ENCODE data around the gene UBQLN1. TPM values are rescaled to one million over a fixed set of nuclear protein-coding genes. Genes with fewer than 3 reads are reported as not detected.

UBQLN1 gene
- total and polyA plus RNA-seq, 7 experiments from 2014 or later: 71.8 to 139 (median 111) TPM

DNA sequence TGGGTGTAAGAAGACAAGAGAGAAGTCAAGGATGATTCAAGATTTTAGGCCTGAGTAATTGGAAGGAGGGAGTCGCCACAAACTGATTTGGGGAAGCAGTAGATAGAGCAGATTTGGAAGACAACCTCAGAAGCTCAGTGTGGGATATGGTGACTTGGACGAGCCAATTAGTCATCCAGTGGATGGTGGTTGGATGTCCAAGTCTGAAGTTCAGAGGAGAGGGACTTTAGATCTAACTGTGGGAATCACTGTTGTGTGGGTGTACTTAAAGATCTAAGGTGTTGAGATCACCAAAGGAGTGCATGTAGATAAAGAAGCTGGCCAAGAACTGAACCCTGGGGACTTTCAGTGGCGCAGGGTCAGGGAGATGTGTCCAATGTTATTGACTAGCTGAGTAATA lies 82.6 kb downstream of the UBQLN1 start:
- ChIA-PET CTCF (interaction anchor here (2.5 kb wide), 1 partner anchor 24 kb away, joined by 9 read pairs; no protein-coding TSS in a partner anchor), POLR2A (interaction anchor here (1.5 to 5.5 kb wide), 3 partner anchors 13 to 83 kb away, joined by 6 to 44 read pairs (median 7); partner anchors contain the start of gene UBQLN1)
- H3K4me1 Mint-ChIP-seq: peaks cover 22 to 54% (median 30%) of the 10 kb centered on the region in 7 donors
- intact Hi-C loops (cut with micrococcal nuclease): loop anchor here in 1 of 2 donors (10.0 kb wide), 1 partner anchor 690 kb away; no protein-coding TSS in a partner anchor
- DNase-seq (no peak), ATAC-seq (no peak)
- H3K4me3 Mint-ChIP-seq: peak overlapping the region in 4 of 10 donors; percentile 0 to 10 (median 2)
- no peaks in the 10 kb centered on the region for H3K9me3 Mint-ChIP-seq
- no peak overlapping the region for H3K4me3 ChIP-seq (ENCODE audit: low read length)
- H3K27ac ChIP-seq (ENCODE audit: low read depth, low read length): no peak overlapping the region
- no peaks in the 10 kb centered on the region for H3K27me3 ChIP-seq (ENCODE audit: control insufficient read depth in 2 of 2, insufficient read depth in 2 of 2, low read length in 2 of 2)
- H3K4me1 ChIP-seq (ENCODE audit: control insufficient read depth in 2 of 2, insufficient read depth in 2 of 2, low read length in 2 of 2): peaks cover 8 to 11% of the 10 kb centered on the region in 2 donors
- peak overlapping the region in 7 of 9 donors; percentile 13 to 98 (median 60) for H3K27ac Mint-ChIP-seq
- peaks cover 0 to 8% (median 4%) of the 10 kb centered on the region in 3 experiments for H3K36me3 ChIP-seq (ENCODE audit: control insufficient read depth in 2 of 3, insufficient read depth in 3 of 3, low read length in 3 of 3)
- H3K36me3 Mint-ChIP-seq: peaks cover 0 to 16% (median 3%) of the 10 kb centered on the region in 5 donors
- peaks cover 0 to 7% (median 0%) of the 10 kb centered on the region in 5 donors for H3K27me3 Mint-ChIP-seq
- H3K9me3 ChIP-seq (ENCODE audit: control insufficient read depth in 2 of 3, low read length in 3 of 3): no peaks in the 10 kb centered on the region

DNA sequence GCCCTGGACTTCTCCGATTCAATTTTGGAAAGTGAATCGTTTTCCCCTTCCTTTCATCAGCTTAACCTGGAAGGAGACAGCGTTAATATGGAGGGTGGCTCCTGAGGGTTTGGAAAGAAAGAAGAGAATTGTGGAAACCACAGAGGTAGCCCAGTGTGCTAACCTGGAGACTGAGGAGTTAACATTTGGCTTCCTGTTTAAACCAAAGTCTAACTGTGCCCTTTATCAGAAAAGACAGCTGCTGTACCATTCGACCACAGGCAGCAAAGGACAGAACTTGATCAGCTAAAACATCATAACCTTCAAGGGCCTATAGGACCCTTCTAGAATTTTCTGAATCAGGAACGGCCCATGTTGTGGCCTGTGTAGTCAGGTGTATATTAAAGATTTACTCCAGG lies 84.1 kb downstream of the UBQLN1 start:
- Histone ChIP-seq H3K27me3 (ENCODE audit: control insufficient read depth in 2 of 2, insufficient read depth in 2 of 2, low read length in 2 of 2) (no peaks in the 10 kb centered on the region), H3K36me3 (ENCODE audit: control insufficient read depth in 2 of 3, insufficient read depth in 3 of 3, low read length in 3 of 3) (peaks cover 0 to 4% (median 0%) of the 10 kb centered on the region in 3 experiments), H3K9me3 (ENCODE audit: control insufficient read depth in 2 of 3, low read length in 3 of 3) (no peaks in the 10 kb centered on the region), H3K27ac (ENCODE audit: low read depth, low read length) (peak overlapping the region; percentile 83), H3K4me1 (ENCODE audit: control insufficient read depth in 2 of 2, insufficient read depth in 2 of 2, low read length in 2 of 2) (peaks cover 8 to 11% of the 10 kb centered on the region in 2 donors), H3K4me3 (ENCODE audit: low read length) (peak overlapping the region; percentile 59)
- Mint-ChIP-seq H3K9me3 (no peaks in the 10 kb centered on the region), H3K36me3 (peaks cover 0 to 9% (median 0%) of the 10 kb centered on the region in 5 donors), H3K4me1 (peaks cover 21 to 51% (median 30%) of the 10 kb centered on the region in 7 donors), H3K27ac (peak overlapping the region; percentile 74 to 98 (median 93)), H3K27me3 (peaks cover 0 to 13% (median 0%) of the 10 kb centered on the region in 5 donors), H3K4me3 (peak overlapping the region; percentile 81 to 96 (median 96))
- CTCF ChIA-PET: interaction anchor here (0.9 to 2.5 kb wide), 2 partner anchors 25 to 84 kb away, joined by 4 to 9 read pairs; partner anchors contain the start of gene UBQLN1
- POLR2A ChIA-PET: interaction anchor here (0.6 to 5.5 kb wide), 10 partner anchors 9 to 357 kb away, joined by 3 to 44 read pairs (median 6); partner anchors contain the start of genes HNRNPK, KIF27, RMI1 and UBQLN1
- ATAC-seq (peak; percentile 38), DNase-seq (peak in 3 of 9 donors; percentile 10 to 29 (median 15))
- intact Hi-C loops (cut with micrococcal nuclease): loop anchor here (1.0 to 10.0 kb wide), 11 partner anchors 8 to 694 kb away; partner anchors contain the start of genes GKAP1 (in 2 of the 2), HNRNPK (in 2 of the 2), KIF27 (in 2 of the 2) and RMI1 (in 2 of the 2)

DNA sequence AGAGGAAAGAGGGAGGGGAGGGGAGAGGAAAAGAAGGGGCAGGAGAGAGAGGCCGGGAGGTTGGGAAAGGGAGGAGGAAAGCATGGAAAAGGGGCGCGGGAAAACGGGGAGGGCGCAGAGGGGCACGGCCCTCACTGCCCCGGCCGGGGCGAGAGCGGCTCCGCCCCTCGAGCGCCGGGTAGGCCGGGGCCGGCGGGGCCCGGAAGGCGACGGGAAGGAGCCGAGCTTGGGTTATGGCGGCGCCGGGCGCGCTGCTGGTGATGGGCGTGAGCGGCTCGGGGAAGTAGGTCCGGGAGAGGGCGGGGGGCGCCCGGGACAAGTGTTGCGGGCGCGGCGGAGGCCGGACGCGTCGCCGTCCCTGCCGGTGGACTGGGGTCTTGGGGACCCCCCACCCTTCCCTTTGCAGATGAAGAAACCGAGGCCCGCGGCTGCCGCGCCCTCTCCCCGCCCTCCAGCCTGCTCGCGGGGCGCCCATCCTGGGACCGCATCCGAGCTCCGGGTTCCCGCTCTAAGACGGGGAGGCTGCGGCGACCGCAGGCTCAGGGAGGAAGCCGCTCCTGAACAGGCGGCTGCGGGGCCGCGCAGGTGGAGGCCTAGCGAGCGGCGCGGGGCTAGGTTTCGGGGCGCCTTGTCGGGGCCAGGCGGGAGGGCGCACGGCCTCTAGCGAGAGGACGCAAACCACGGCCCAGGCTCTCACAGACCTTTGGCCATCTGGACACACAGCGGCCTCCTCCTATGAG lies 84.6 kb downstream of the UBQLN1 start, which contains the start of gene IDNK:
IDNK (plus strand) TSS at position 205 of the 740 bp plus-strand sequence; CDS start at position 234, 29 bp downstream.
- Histone ChIP-seq H3K9me3 (ENCODE audit: control insufficient read depth in 2 of 3, low read length in 3 of 3) (no peaks in the 10 kb centered on the region), H3K36me3 (ENCODE audit: control insufficient read depth in 2 of 3, insufficient read depth in 3 of 3, low read length in 3 of 3) (peaks cover 0 to 4% (median 0%) of the 10 kb centered on the region in 3 experiments), H3K4me1 (ENCODE audit: control insufficient read depth in 2 of 2, insufficient read depth in 2 of 2, low read length in 2 of 2) (peaks cover 8 to 11% of the 10 kb centered on the region in 2 donors), H3K4me3 (ENCODE audit: low read length) (peak within 1 kb of the TSS; percentile 59), H3K27ac (ENCODE audit: low read depth, low read length) (peak within 1 kb of the TSS; percentile 83), H3K27me3 (ENCODE audit: control insufficient read depth in 2 of 2, insufficient read depth in 2 of 2, low read length in 2 of 2) (no peaks in the 10 kb centered on the region)
- peaks cover 0 to 14% (median 0%) of the 10 kb centered on the region in 5 donors for H3K27me3 Mint-ChIP-seq
- peaks cover 21 to 51% (median 30%) of the 10 kb centered on the region in 7 donors for H3K4me1 Mint-ChIP-seq
- ChIA-PET POLR2A (interaction anchor here (0.6 to 5.5 kb wide), 8 partner anchors 10 to 357 kb away, joined by 3 to 44 read pairs (median 6); partner anchors contain the start of genes HNRNPK, KIF27, RMI1 and UBQLN1), CTCF (interaction anchor here (0.9 to 2.5 kb wide), 2 partner anchors 26 to 85 kb away, joined by 4 to 9 read pairs; partner anchors contain the start of gene UBQLN1)
- no peaks in the 10 kb centered on the region for H3K9me3 Mint-ChIP-seq
- intact Hi-C loops (cut with micrococcal nuclease): loop anchor here (1.0 to 10.0 kb wide), 11 partner anchors 8 to 694 kb away; partner anchors contain the start of genes GKAP1 (in 2 of the 2), HNRNPK (in 2 of the 2), KIF27 (in 2 of the 2) and RMI1 (in 2 of the 2)
- H3K36me3 Mint-ChIP-seq: peaks cover 0 to 8% (median 0%) of the 10 kb centered on the region in 5 donors
- DNase-seq (peak; percentile 52 to 76 (median 64)), ATAC-seq (peak; percentile 90)
- H3K4me3 Mint-ChIP-seq: peak within 1 kb of the TSS; percentile 90 to 96 (median 96)
- peak within 1 kb of the TSS; percentile 74 to 98 (median 96) for H3K27ac Mint-ChIP-seq

DNA sequence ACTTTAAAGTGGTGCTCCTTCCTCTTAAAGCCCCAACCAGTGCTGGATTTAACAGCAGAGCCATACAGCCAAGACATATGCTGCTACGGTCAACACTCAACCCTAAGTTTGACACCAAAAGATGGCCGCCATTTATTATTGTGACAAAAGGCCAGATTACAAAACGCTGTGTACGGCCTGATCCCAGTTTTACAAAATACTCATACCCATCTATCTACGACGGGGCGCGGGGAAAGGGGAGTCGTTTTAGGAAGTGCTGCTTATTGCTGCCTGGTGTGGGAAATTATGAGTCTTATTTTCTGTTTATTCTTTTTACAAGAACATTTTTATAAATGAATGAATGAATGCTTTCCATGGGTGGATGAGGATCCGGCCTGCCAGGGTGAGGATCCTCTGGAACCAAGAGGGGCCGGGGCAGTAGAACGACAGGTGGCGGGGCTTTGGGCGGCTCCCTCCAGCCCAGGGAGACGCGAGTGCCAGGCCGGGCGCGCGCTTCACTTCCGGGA lies 85.3 kb downstream of the UBQLN1 start:
- Mint-ChIP-seq H3K9me3 (no peaks in the 10 kb centered on the region), H3K27me3 (peaks cover 0 to 17% (median 0%) of the 10 kb centered on the region in 5 donors), H3K4me3 (peak overlapping the region; percentile 90 to 96 (median 96)), H3K27ac (peak overlapping the region; percentile 74 to 98 (median 96)), H3K36me3 (peaks cover 0 to 8% (median 0%) of the 10 kb centered on the region in 5 donors), H3K4me1 (peaks cover 21 to 51% (median 30%) of the 10 kb centered on the region in 7 donors)
- Histone ChIP-seq H3K4me1 (ENCODE audit: control insufficient read depth in 2 of 2, insufficient read depth in 2 of 2, low read length in 2 of 2) (peaks cover 8 to 11% of the 10 kb centered on the region in 2 donors), H3K36me3 (ENCODE audit: control insufficient read depth in 2 of 3, insufficient read depth in 3 of 3, low read length in 3 of 3) (peaks cover 0 to 4% (median 0%) of the 10 kb centered on the region in 3 experiments), H3K9me3 (ENCODE audit: control insufficient read depth in 2 of 3, low read length in 3 of 3) (no peaks in the 10 kb centered on the region), H3K27me3 (ENCODE audit: control insufficient read depth in 2 of 2, insufficient read depth in 2 of 2, low read length in 2 of 2) (no peaks in the 10 kb centered on the region), H3K27ac (ENCODE audit: low read depth, low read length) (peak overlapping the region; percentile 83), H3K4me3 (ENCODE audit: low read length) (peak overlapping the region; percentile 59)
- DNase-seq (peak in 1 of 9 donors; percentile 3), ATAC-seq (peak; percentile 65)
- ChIA-PET POLR2A (interaction anchor here (1.5 to 5.5 kb wide), 6 partner anchors 10 to 358 kb away, joined by 3 to 44 read pairs (median 8); partner anchors contain the start of genes HNRNPK, KIF27, RMI1 and UBQLN1), CTCF (interaction anchor here (2.5 kb wide), 1 partner anchor 27 kb away, joined by 9 read pairs; no protein-coding TSS in a partner anchor)
- intact Hi-C loops (cut with micrococcal nuclease): loop anchor here (2.0 to 10.0 kb wide), 5 partner anchors 194 to 695 kb away; partner anchors contain the start of genes GKAP1 (in 2 of the 2), HNRNPK (in 1 of the 2) and RMI1 (in 1 of the 2)

- CTCF ChIA-PET: interaction anchor here (0.6 to 2.9 kb wide), 17 partner anchors 9 to 306 kb away, joined by 3 to 34 read pairs (median 4); partner anchors contain the start of gene UBQLN1
- H3K36me3 Mint-ChIP-seq: peaks cover 0 to 8% (median 0%) of the 10 kb centered on the region in 5 donors
- ATAC-seq: peak; percentile 23
These were observed 86.7 kb downstream of the UBQLN1 start for GRCh38 chr9:83620841-83621636.

More at GRCh38 chr9:83620841-83621636, 86.7 kb downstream of the UBQLN1 start:
- intact Hi-C loops (cut with micrococcal nuclease): loop anchor here (1.0 to 10.0 kb wide), 6 partner anchors 28 to 696 kb away; partner anchors contain the start of gene GKAP1 (in 1 of the 2)
- peak overlapping the region in 7 of 9 donors; percentile 8 to 54 (median 27) for H3K27ac Mint-ChIP-seq
- peaks cover 19 to 41% (median 30%) of the 10 kb centered on the region in 7 donors for H3K4me1 Mint-ChIP-seq
- Histone ChIP-seq H3K36me3 (ENCODE audit: control insufficient read depth in 2 of 3, insufficient read depth in 3 of 3, low read length in 3 of 3) (peaks cover 0 to 4% (median 0%) of the 10 kb centered on the region in 3 experiments), H3K4me1 (ENCODE audit: control insufficient read depth in 2 of 2, insufficient read depth in 2 of 2, low read length in 2 of 2) (peaks cover 8 to 11% of the 10 kb centered on the region in 2 donors), H3K27ac (ENCODE audit: low read depth, low read length) (no peak overlapping the region), H3K4me3 (ENCODE audit: low read length) (no peak overlapping the region), H3K9me3 (ENCODE audit: control insufficient read depth in 2 of 3, low read length in 3 of 3) (no peaks in the 10 kb centered on the region), H3K27me3 (ENCODE audit: control insufficient read depth in 2 of 2, insufficient read depth in 2 of 2, low read length in 2 of 2) (no peaks in the 10 kb centered on the region)
- peak; percentile 11 to 50 (median 41) for DNase-seq
- H3K27me3 Mint-ChIP-seq: peaks cover 0 to 17% (median 0%) of the 10 kb centered on the region in 5 donors
- H3K9me3 Mint-ChIP-seq: no peaks in the 10 kb centered on the region
- H3K4me3 Mint-ChIP-seq: peak overlapping the region in 8 of 10 donors; percentile 14 to 96 (median 74)
- POLR2A ChIA-PET: interaction anchor here (0.6 to 5.5 kb wide), 2 partner anchors 54 to 87 kb away, joined by 6 to 44 read pairs; partner anchors contain the start of gene UBQLN1

Data from naive thymus-derived CD4-positive, alpha-beta T cell (primary cell).